Measurements from ENCODE around the gene SLC4A1AP.

DNA sequence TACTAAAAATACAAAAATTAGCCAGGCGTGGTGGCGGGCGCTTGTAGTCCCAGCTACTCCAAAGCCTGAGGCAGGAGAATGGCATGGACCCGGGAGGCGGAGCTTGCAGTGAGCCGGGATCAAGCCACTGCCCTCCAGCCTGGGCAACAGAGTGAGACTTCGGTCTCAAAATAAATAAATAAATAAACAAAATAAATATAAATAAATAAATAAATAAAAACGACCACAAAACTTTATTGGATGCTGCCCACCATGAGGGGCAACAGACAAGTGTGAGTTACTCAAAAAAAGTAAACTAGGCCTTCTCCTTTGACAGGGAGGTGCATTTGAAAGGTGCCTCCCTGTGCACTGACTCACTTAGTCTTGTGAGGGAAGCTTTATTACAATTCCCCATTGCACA is 50.4 kb downstream of the SLC4A1AP start:
- no peak for TF ChIP-seq JUNB (IDR thresholded peaks at IDR 0.05; ENCODE audit: unreplicated experiment)
- no peak for TF ChIP-seq POLR2AphosphoS5 (IDR thresholded peaks at IDR 0.05; ENCODE audit: low read depth)
- TF ChIP-seq, protein P1, sequence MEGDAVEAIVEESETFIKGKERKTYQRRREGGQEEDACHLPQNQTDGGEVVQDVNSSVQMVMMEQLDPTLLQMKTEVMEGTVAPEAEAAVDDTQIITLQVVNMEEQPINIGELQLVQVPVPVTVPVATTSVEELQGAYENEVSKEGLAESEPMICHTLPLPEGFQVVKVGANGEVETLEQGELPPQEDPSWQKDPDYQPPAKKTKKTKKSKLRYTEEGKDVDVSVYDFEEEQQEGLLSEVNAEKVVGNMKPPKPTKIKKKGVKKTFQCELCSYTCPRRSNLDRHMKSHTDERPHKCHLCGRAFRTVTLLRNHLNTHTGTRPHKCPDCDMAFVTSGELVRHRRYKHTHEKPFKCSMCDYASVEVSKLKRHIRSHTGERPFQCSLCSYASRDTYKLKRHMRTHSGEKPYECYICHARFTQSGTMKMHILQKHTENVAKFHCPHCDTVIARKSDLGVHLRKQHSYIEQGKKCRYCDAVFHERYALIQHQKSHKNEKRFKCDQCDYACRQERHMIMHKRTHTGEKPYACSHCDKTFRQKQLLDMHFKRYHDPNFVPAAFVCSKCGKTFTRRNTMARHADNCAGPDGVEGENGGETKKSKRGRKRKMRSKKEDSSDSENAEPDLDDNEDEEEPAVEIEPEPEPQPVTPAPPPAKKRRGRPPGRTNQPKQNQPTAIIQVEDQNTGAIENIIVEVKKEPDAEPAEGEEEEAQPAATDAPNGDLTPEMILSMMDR (conservative IDR thresholded peaks at IDR 0.05; ENCODE audit: low read depth in 2 of 2): no peak
- TF ChIP-seq EZH2 (IDR thresholded peaks at IDR 0.05; ENCODE audit: low read depth, unreplicated experiment): no peak
- TF ChIP-seq ZNF114 (CRISPR knock-in tag; IDR thresholded peaks at IDR 0.05): no peak
- TF ChIP-seq EZH2phosphoT487 (IDR thresholded peaks at IDR 0.05; ENCODE audit: unreplicated experiment): no peak
- TF ChIP-seq, protein P2, sequence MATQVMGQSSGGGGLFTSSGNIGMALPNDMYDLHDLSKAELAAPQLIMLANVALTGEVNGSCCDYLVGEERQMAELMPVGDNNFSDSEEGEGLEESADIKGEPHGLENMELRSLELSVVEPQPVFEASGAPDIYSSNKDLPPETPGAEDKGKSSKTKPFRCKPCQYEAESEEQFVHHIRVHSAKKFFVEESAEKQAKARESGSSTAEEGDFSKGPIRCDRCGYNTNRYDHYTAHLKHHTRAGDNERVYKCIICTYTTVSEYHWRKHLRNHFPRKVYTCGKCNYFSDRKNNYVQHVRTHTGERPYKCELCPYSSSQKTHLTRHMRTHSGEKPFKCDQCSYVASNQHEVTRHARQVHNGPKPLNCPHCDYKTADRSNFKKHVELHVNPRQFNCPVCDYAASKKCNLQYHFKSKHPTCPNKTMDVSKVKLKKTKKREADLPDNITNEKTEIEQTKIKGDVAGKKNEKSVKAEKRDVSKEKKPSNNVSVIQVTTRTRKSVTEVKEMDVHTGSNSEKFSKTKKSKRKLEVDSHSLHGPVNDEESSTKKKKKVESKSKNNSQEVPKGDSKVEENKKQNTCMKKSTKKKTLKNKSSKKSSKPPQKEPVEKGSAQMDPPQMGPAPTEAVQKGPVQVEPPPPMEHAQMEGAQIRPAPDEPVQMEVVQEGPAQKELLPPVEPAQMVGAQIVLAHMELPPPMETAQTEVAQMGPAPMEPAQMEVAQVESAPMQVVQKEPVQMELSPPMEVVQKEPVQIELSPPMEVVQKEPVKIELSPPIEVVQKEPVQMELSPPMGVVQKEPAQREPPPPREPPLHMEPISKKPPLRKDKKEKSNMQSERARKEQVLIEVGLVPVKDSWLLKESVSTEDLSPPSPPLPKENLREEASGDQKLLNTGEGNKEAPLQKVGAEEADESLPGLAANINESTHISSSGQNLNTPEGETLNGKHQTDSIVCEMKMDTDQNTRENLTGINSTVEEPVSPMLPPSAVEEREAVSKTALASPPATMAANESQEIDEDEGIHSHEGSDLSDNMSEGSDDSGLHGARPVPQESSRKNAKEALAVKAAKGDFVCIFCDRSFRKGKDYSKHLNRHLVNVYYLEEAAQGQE (IDR thresholded peaks at IDR 0.05; ENCODE audit: unreplicated experiment): no peak
- TF ChIP-seq, protein P3, sequence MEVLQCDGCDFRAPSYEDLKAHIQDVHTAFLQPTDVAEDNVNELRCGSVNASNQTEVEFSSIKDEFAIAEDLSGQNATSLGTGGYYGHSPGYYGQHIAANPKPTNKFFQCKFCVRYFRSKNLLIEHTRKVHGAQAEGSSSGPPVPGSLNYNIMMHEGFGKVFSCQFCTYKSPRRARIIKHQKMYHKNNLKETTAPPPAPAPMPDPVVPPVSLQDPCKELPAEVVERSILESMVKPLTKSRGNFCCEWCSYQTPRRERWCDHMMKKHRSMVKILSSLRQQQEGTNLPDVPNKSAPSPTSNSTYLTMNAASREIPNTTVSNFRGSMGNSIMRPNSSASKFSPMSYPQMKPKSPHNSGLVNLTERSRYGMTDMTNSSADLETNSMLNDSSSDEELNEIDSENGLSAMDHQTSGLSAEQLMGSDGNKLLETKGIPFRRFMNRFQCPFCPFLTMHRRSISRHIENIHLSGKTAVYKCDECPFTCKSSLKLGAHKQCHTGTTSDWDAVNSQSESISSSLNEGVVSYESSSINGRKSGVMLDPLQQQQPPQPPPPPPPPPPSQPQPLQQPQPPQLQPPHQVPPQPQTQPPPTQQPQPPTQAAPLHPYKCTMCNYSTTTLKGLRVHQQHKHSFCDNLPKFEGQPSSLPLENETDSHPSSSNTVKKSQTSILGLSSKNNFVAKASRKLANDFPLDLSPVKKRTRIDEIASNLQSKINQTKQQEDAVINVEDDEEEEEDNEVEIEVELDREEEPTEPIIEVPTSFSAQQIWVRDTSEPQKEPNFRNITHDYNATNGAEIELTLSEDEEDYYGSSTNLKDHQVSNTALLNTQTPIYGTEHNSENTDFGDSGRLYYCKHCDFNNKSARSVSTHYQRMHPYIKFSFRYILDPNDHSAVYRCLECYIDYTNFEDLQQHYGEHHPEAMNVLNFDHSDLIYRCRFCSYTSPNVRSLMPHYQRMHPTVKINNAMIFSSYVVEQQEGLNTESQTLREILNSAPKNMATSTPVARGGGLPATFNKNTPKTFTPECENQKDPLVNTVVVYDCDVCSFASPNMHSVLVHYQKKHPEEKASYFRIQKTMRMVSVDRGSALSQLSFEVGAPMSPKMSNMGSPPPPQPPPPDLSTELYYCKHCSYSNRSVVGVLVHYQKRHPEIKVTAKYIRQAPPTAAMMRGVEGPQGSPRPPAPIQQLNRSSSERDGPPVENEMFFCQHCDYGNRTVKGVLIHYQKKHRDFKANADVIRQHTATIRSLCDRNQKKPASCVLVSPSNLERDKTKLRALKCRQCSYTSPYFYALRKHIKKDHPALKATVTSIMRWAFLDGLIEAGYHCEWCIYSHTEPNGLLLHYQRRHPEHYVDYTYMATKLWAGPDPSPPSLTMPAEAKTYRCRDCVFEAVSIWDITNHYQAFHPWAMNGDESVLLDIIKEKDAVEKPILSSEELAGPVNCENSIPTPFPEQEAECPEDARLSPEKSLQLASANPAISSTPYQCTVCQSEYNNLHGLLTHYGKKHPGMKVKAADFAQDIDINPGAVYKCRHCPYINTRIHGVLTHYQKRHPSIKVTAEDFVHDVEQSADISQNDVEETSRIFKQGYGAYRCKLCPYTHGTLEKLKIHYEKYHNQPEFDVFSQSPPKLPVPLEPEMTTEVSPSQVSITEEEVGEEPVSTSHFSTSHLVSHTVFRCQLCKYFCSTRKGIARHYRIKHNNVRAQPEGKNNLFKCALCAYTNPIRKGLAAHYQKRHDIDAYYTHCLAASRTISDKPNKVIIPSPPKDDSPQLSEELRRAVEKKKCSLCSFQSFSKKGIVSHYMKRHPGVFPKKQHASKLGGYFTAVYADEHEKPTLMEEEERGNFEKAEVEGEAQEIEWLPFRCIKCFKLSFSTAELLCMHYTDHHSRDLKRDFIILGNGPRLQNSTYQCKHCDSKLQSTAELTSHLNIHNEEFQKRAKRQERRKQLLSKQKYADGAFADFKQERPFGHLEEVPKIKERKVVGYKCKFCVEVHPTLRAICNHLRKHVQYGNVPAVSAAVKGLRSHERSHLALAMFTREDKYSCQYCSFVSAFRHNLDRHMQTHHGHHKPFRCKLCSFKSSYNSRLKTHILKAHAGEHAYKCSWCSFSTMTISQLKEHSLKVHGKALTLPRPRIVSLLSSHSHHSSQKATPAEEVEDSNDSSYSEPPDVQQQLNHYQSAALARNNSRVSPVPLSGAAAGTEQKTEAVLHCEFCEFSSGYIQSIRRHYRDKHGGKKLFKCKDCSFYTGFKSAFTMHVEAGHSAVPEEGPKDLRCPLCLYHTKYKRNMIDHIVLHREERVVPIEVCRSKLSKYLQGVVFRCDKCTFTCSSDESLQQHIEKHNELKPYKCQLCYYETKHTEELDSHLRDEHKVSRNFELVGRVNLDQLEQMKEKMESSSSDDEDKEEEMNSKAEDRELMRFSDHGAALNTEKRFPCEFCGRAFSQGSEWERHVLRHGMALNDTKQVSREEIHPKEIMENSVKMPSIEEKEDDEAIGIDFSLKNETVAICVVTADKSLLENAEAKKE (CRISPR knock-in tag; IDR thresholded peaks at IDR 0.05): no peak
- TF ChIP-seq ZNF331 (CRISPR knock-in tag; IDR thresholded peaks at IDR 0.05; ENCODE audit: low read depth): no peak

All from GM23338 (cell line).